GM23338 (cell line): ENCODE results near the gene IRX1. TPM values are rescaled to one million over a fixed set of nuclear protein-coding genes. Genes with fewer than 3 reads are reported as not detected.

Experiments
- ATAC-seq: fragments of 200-7000 bp; cut with Tn5 transposase; 3 replicates; pipeline ENCODE4 v1.9.1; 2020
- DNase-seq: peaks from one replicate; pipeline ENCODE4 v3.0.0-alpha.2; 2015; ENCODE audit warnings: low spot score
- H2AFZ ChIP-seq: fragments of 200-600 bp; sonication (generic); 2 replicates; pipeline ENCODE4 v1.8.0; 2016; ENCODE audit warnings: antibody characterized with exemption, mild to moderate bottlenecking, moderate library complexity
- H3F3A ChIP-seq: fragments of 200-600 bp; sonication (generic); replicated peaks from 2 replicates; pipeline ENCODE4 v1.8.0; 2017; ENCODE audit warnings: antibody characterized with exemption, mixed run types, low read depth
- H3K27ac ChIP-seq: fragments of 200-600 bp; sonication (generic); 2 replicates; pipeline ENCODE4 v1.6.1; 2016; ENCODE audit warnings: low read depth
- H3K27me3 ChIP-seq: fragments of 200-600 bp; sonication (generic); 2 replicates; pipeline ENCODE4 v1.8.0; 2016; ENCODE audit warnings: mild to moderate bottlenecking, mixed run types, moderate library complexity; ENCODE audit not compliant: insufficient read depth
- H3K36me3 ChIP-seq: fragments of 200-600 bp; sonication (generic); 2 replicates; pipeline ENCODE4 v1.8.0; 2016; ENCODE audit warnings: mild to moderate bottlenecking; ENCODE audit not compliant: insufficient read depth
- H3K4me1 ChIP-seq: fragments of 200-600 bp; sonication (generic); 2 replicates; pipeline ENCODE4 v1.8.0; 2016; ENCODE audit warnings: mild to moderate bottlenecking, moderate library complexity; ENCODE audit not compliant: insufficient read depth
- H3K4me2 ChIP-seq: fragments of 200-600 bp; sonication (generic); 2 replicates; pipeline ENCODE4 v1.7.1; 2017; ENCODE audit warnings: mixed run types
- H3K4me3 ChIP-seq: fragments of 200-600 bp; sonication (generic); 2 replicates; pipeline ENCODE4 v1.6.1; 2016; ENCODE audit warnings: mixed run types
- H3K79me2 ChIP-seq: fragments of 200-600 bp; sonication (generic); replicated peaks from 2 replicates; pipeline ENCODE4 v1.8.0; 2017; ENCODE audit warnings: mild to moderate bottlenecking; ENCODE audit not compliant: insufficient read depth
- H3K9me2 ChIP-seq: fragments of 200-600 bp; sonication (generic); 2 replicates; pipeline ENCODE4 v1.8.0; 2017; ENCODE audit not compliant: insufficient read depth
- H4K20me1 ChIP-seq: fragments of 200-600 bp; sonication (generic); replicated peaks from 2 replicates; pipeline ENCODE4 v1.8.0; 2017; ENCODE audit warnings: mild to moderate bottlenecking; ENCODE audit not compliant: insufficient read depth
- H3K27ac Mint-ChIP-seq: 2 replicates; pipeline ENCODE4 v1.8.0; 2020; ENCODE audit warnings: inconsistent platforms, mild to moderate bottlenecking, moderate library complexity, mixed read lengths
- H3K27me3 Mint-ChIP-seq: 3 replicates; pipeline ENCODE4 v1.8.0; 2022; ENCODE audit warnings: low read depth, mild to moderate bottlenecking, moderate library complexity, mixed read lengths, inconsistent platforms; ENCODE audit not compliant: insufficient read depth, poor library complexity
- H3K36me3 Mint-ChIP-seq: 3 replicates; pipeline ENCODE4 v1.8.0; 2021; ENCODE audit warnings: low read depth, mild to moderate bottlenecking, inconsistent platforms, moderate library complexity, mixed read lengths
- H3K4me1 Mint-ChIP-seq: 3 replicates; pipeline ENCODE4 v1.8.0; 2020; ENCODE audit warnings: mild to moderate bottlenecking, inconsistent platforms, mixed read lengths
- H3K4me3 Mint-ChIP-seq: 3 replicates; pipeline ENCODE4 v1.8.0; 2021; ENCODE audit warnings: moderate library complexity, mild to moderate bottlenecking, inconsistent platforms, mixed read lengths
- H3K9me3 Mint-ChIP-seq: 3 replicates; pipeline ENCODE4 v1.8.0; 2020; ENCODE audit warnings: moderate library complexity, mild to moderate bottlenecking, inconsistent platforms, mixed read lengths
- CTCF ChIP-seq, 2 experiments: fragments of 200-600 bp in 1 of 2; sonication (generic) in 1 of 2; conservative IDR thresholded peaks; 2 replicates each; pipeline versions ENCODE4 v1.5.1 to v1.6.1; 2016 to 2017; ENCODE audit warnings: antibody characterized with exemption in 2 of 2, low read depth in 2 of 2, mild to moderate bottlenecking in 2 of 2, moderate library complexity in 1 of 2
- EZH2 ChIP-seq: fragments of 200-600 bp; sonication (generic); IDR thresholded peaks from one replicate; pipeline ENCODE4 v1.8.0; 2017; ENCODE audit warnings: antibody characterized with exemption, mild to moderate bottlenecking, low read depth; ENCODE audit not compliant: unreplicated experiment
- JUNB ChIP-seq: IDR thresholded peaks from one replicate; pipeline ENCODE4 v1.6.1; 2016; ENCODE audit warnings: antibody characterized with exemption; ENCODE audit not compliant: unreplicated experiment
- NANOG ChIP-seq: IDR thresholded peaks from 2 replicates; pipeline ENCODE4 v1.6.1; 2016; ENCODE audit warnings: antibody characterized with exemption, borderline replicate concordance
- ZNF114 ChIP-seq: fragments of 250-450 bp; sonication (Bioruptor Pico); IDR thresholded peaks from 2 replicates; pipeline ENCODE4 v1.5.0; 2020; ENCODE audit warnings: mild to moderate bottlenecking, moderate library complexity
- ZNF331 ChIP-seq: fragments of 250-450 bp; sonication (Bioruptor Pico); IDR thresholded peaks from 2 replicates; pipeline ENCODE4 v1.5.0; 2020; ENCODE audit warnings: low read depth, mild to moderate bottlenecking, moderate library complexity
- ZNF462 ChIP-seq: fragments of 250-450 bp; sonication (Bioruptor Pico); IDR thresholded peaks from 2 replicates; pipeline ENCODE4 v1.5.0; 2020; ENCODE audit warnings: mild to moderate bottlenecking, moderate library complexity
- polyA plus RNA-seq: library from polyadenylated mRNA; unstranded; fragments of >200 nt; fragmentation: Nextera tagmentation; extraction: Ambion mirVana; gene quantifications from 2 replicates; pipeline ENCODE4 v1.2.1, GENCODE V29; 2016
- total RNA-seq: library from RNA; depleted of rRNA; stranded (reverse); fragments of >200 nt; shearing (Covaris generic); gene quantifications from 2 replicates; pipeline ENCODE4 v1.2.3, GENCODE V29; 2014

Gene IRX1
- total and polyA plus RNA-seq, 2 experiments from 2014 or later = 0.11 to 1.8 TPM

GRCh38 chr5:3625626-3626025 lies 30.0 kb downstream of the IRX1 start (continued):
- TF ChIP-seq ZNF462 (CRISPR knock-in tag) (no peak), NANOG (no peak), ZNF331 (CRISPR knock-in tag) (no peak), EZH2 (no peak), CTCF (conservative IDR thresholded peaks at IDR 0.05; ENCODE audit: low read depth in 2 of 2) (no peak), ZNF114 (no peak)

GRCh38 chr5:3634061-3634460 lies 38.4 kb downstream of the IRX1 start:
- TF ChIP-seq JUNB (no peak), CTCF (conservative IDR thresholded peaks at IDR 0.05; ENCODE audit: low read depth in 2 of 2) (no peak)
- H3K4me2 ChIP-seq = no peak overlapping the region
- Mint-ChIP-seq H3K9me3 (peaks cover 8% of the 10 kb centered on the region), H3K4me1 (no peaks in the 10 kb centered on the region), H3K27me3 (peaks cover 3% of the 10 kb centered on the region), H3K36me3 (0 out of 3 replicates have a peak, but pooled peaks cover 5% of the 10 kb centered on the region), H3K27ac (no peak overlapping the region), H3K4me3 (no peak overlapping the region)
- H3K79me2 ChIP-seq = no peaks in the 10 kb centered on the region
- no peaks in the 10 kb centered on the region for H3K9me2 ChIP-seq
- no peaks in the 10 kb centered on the region for H3K4me1 ChIP-seq
- no peak overlapping the region for H2AFZ ChIP-seq
- H4K20me1 ChIP-seq = no peaks in the 10 kb centered on the region
- no peak overlapping the region for H3K4me3 ChIP-seq
- H3F3A ChIP-seq = no peaks in the 10 kb centered on the region
- no peaks in the 10 kb centered on the region for H3K27me3 ChIP-seq
- DNase-seq = no peak
- no peak overlapping the region for H3K27ac ChIP-seq
- H3K36me3 ChIP-seq = no peaks in the 10 kb centered on the region
- ATAC-seq = no peak
